Measurements from ENCODE around the gene CFAP126.

Gene CFAP126

GRCh38 chr1:161374373-161374772 lies 6.7 kb upstream of the CFAP126 start:
- TF ChIP-seq, protein P1, sequence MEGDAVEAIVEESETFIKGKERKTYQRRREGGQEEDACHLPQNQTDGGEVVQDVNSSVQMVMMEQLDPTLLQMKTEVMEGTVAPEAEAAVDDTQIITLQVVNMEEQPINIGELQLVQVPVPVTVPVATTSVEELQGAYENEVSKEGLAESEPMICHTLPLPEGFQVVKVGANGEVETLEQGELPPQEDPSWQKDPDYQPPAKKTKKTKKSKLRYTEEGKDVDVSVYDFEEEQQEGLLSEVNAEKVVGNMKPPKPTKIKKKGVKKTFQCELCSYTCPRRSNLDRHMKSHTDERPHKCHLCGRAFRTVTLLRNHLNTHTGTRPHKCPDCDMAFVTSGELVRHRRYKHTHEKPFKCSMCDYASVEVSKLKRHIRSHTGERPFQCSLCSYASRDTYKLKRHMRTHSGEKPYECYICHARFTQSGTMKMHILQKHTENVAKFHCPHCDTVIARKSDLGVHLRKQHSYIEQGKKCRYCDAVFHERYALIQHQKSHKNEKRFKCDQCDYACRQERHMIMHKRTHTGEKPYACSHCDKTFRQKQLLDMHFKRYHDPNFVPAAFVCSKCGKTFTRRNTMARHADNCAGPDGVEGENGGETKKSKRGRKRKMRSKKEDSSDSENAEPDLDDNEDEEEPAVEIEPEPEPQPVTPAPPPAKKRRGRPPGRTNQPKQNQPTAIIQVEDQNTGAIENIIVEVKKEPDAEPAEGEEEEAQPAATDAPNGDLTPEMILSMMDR (IDR thresholded peaks at IDR 0.05; ENCODE audit: control insufficient read depth, insufficient read depth, low read depth, low read length, missing control alignments) = peak; percentile 11
- no peak overlapping the region for H3K4me3 ChIP-seq (ENCODE audit: control insufficient read depth, low read depth, low read length)
- no peak for DNase-seq (ENCODE audit: low read depth)

DNA sequence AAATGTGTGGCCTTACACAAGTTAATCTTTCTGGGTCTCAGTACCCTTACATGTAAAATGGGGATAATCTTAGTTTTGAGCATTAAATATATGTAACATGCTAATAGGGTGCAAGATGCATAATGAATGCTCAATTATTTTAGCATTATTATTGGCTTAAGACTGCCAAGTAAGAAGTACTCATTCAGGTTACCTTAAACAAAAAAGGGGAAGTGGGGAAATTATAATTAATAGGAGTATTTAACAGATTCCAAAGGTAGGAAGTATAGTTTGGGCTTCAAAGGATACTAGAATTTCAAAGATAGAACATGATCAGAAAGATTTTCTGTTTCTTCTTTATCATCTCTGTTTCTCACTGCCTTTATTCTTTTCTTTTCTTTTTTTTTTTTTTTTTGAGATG lies 5.8 kb upstream of the CFAP126 start:
- DNase-seq (ENCODE audit: low read depth) = no peak
- no peak overlapping the region for H3K4me3 ChIP-seq (ENCODE audit: control insufficient read depth, low read depth, low read length)
- TF ChIP-seq, protein P1 (IDR thresholded peaks at IDR 0.05; ENCODE audit: control insufficient read depth, insufficient read depth, low read depth, low read length, missing control alignments) = no peak

DNA sequence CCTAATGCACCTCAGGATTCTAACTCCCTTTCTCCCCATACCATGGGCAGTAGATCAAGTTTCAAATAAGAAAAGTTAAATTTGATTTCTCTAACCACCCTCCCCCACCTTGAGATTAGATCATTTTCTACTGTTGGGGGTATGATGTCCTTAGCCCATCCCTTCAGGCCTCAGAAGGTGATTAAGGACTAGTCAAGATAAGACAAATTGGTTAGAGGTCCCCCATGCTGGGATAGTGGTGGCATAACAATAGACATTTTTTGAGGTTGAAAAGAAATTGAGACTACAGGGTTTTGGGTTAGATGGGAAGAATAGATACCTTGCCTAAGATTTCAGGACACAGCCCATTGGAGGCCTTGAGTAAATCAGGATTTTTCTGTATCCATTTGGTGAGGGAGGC lies 2.5 kb downstream of the CFAP126 start:
- H3K4me3 ChIP-seq (ENCODE audit: control insufficient read depth, low read depth, low read length) = no peak overlapping the region
- TF ChIP-seq, protein P1 (IDR thresholded peaks at IDR 0.05; ENCODE audit: control insufficient read depth, insufficient read depth, low read depth, low read length, missing control alignments) = no peak
- no peak for DNase-seq (ENCODE audit: low read depth)

DNA sequence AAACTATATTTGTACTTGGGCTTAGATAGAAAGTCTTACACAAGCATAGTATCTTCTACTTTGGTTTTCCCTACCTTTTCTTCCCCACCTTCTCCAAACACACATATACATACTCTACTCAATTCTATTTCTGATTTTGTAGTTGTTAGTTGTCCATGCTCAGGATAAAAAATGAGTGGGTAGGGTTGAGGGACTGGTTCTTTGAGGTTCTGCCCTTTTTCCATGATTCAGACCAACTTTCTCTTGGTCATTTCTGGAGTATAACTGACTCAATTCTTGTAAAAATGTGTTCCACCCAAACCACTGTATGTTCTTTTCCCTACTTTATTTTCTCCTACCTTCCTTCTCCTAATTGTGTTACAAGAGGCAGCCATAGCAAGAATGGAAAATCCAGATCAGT lies 3.3 kb downstream of the CFAP126 start:
- DNase-seq (ENCODE audit: low read depth) = no peak
- TF ChIP-seq, protein P1 (IDR thresholded peaks at IDR 0.05; ENCODE audit: control insufficient read depth, insufficient read depth, low read depth, low read length, missing control alignments) = no peak

GRCh38 chr1:161359291-161359690 lies 8.4 kb downstream of the CFAP126 start:
- no peak overlapping the region for H3K4me3 ChIP-seq (ENCODE audit: control insufficient read depth, low read depth, low read length)
- DNase-seq (ENCODE audit: low read depth) = no peak
- TF ChIP-seq, protein P1 (IDR thresholded peaks at IDR 0.05; ENCODE audit: control insufficient read depth, insufficient read depth, low read depth, low read length, missing control alignments) = no peak

More for the DNA sequence above, 3.3 kb downstream of the CFAP126 start:
- no peak overlapping the region for H3K4me3 ChIP-seq (ENCODE audit: control insufficient read depth, low read depth, low read length)

DNA sequence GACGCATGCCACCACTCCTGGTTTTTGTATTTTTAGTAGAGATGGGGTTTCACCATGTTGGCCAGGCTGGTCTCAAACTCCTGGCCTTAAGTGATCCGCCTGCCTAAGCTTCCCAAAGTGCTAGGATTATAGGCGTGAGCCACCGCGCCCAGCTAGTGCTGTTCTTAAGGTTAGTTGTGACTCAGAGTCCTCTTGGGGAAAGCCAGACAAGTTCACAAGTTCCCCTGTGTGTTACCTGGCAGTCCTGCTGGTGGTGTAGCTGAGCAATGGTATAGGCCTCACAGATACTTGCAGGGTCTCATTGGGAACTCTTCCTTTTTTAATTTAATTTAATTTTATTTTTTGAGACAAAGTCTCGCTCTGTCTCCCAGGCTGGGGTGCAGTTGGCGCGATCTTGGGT lies 10.6 kb downstream of the CFAP126 start:
- TF ChIP-seq, protein P1 (IDR thresholded peaks at IDR 0.05; ENCODE audit: control insufficient read depth, insufficient read depth, low read depth, low read length, missing control alignments) = no peak
- no peak overlapping the region for H3K4me3 ChIP-seq (ENCODE audit: control insufficient read depth, low read depth, low read length)
- no peak for DNase-seq (ENCODE audit: low read depth)

- no peak overlapping the region for H3K4me3 ChIP-seq (ENCODE audit: control insufficient read depth, low read depth, low read length)
- TF ChIP-seq, protein P1 (IDR thresholded peaks at IDR 0.05; ENCODE audit: control insufficient read depth, insufficient read depth, low read depth, low read length, missing control alignments) = no peak
These were observed 16.2 kb downstream of the CFAP126 start for GRCh38 chr1:161351482-161351881.

More at GRCh38 chr1:161351482-161351881, 16.2 kb downstream of the CFAP126 start:
- no peak for DNase-seq (ENCODE audit: low read depth)
